NCI-H446 treated with DMSO at 0.1 percent for 48 hours (cell line): ENCODE measurements around the gene ALOXE3.
A peak's percentile ranks its signal among the peaks of the same experiment; 100 is the strongest.

ENCODE experiments used
- DNase-seq: peaks from one replicate; lab custom pipeline; 2025; lab: John Stamatoyannopoulos, UW

The ALOXE3 gene

DNA sequence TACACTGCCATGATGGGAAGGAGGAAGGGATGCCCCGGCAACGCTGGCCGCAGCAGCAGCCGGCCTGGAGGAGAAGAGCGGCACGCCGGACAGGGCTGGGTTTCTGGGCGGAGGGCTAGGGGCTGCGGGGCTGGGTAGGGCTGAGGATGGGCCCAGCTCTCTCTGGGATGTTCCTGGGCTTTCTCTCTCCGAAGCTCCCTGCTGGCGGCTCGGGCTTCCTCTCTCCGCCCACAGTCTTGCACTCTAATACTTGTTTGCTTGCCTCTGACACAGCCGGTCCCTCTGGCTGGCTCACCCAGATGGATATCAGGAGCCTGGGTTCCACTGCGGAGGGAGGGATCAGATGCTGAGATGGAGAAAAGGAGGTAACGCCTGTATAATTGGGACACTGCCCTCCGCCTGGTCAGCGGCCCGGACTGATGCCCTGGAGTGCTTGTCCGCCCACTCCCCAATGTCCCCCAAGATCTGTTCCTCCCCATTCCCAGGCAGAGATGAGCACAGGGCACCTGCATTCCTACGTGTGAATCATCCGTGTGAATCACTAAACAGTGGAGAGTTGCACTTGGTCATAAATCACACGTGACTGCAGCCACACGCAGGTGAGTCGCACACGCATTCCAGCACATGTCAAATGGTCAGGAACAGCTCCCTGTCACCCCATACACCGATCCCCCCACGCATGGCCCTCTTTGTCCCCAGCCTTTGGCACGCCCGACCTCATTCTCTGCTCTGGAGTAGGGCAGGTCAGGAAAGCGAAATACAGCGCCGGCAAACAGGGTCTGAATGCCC, at the start of gene ALOXE3:
Gene ALOXE3, minus strand, starts transcription at position 535 of the 789 bp plus-strand sequence. Its CDS starts 524 bp downstream, at position 11.
- no peak for DNase-seq

DNA sequence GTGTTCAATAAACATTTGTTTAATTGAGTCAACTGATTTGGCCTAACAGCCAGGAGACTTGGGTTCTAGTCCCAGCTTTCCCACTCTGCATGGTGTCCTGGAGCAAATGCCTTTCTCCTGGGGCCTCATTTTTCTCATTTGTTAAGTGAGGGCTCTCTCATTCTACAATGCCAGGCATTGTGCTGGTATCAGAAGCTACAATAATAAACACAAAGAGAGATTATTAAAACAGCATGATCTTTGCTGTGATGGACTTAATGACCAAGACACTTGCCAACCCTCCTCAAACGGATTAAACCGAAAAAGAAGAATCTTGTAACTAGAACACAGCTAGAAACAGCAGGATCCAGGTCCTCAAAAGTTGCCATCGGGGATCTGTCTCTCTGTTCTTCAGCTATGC, 49.2 kb upstream of the ALOXE3 start:
- DNase-seq = no peak

DNA sequence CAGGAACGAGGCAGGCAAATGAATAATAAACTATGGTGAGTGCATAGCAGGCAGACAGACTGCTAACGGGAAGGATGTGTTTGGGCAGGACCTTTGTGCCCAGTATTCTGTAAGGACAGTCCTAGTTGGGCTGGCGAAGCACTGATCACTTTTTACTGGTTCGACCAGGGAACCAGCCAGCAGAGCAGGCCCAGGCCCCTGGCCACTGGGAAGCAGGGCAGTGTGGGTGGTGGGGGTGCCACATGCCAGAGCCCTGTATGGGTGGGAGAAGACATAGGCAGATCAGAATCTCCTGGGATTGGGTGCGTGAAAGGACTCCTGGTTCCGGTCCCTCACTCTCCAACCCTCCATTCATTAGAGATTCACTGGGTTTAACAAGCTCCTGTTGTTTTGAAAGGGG, 48.4 kb upstream of the ALOXE3 start:
- DNase-seq = no peak

DNA sequence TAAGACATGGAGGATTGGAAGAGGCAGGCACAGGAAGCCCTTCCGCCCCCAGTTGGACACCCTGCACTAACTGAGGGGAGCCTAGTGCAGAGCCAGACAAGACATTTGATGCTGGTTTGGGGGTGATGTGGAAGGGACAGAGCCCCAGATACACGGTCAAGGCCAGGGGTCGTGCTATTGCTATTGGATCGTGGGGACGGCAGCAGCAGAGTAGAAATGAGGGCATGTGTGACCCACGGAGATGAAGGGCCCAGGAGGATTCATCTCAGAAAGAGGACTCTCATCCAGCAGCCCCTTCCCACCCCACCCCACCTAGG, 46.5 kb upstream of the ALOXE3 start:
- no peak for DNase-seq

DNA sequence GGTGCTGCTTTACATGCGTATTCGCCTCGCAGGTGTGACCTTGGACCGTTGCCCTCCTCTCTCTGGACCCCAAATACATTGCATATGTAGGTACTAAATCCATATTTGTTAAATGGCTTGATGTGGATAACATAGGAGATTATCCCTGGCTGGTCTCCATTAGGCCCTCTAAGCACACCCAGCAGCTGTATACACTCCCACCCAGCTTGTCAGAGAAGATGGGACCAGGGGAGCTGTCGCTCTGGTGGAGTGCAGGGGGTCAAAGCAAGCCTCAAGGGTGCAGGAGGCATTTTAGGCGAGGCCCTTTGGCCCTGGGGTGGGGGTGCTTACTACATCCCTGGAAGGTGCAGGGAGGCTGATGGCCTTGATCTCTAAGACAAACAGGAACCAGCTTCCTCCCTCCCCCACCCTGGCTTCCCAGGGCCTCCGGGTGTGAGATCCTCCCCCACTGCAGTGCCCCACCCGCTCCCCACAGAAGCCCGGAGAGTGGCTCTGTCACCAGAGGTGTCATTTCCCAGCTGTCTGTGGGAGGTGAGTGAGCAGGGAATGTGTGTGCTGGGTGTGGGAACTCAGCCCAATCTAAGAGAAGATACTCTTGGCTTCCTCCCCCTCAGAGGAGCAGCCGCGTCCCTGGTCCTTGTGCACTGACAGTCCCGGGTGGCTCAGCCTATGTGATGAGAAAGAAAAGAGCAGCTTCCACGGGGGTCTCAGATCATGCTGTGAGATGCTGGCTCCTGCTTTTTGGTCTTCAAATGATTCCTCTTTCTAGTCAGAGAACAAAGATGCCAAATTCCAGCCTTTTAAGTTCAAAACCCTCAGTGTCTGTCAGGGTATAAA, 45.9 kb upstream of the ALOXE3 start:
- no peak for DNase-seq

DNA sequence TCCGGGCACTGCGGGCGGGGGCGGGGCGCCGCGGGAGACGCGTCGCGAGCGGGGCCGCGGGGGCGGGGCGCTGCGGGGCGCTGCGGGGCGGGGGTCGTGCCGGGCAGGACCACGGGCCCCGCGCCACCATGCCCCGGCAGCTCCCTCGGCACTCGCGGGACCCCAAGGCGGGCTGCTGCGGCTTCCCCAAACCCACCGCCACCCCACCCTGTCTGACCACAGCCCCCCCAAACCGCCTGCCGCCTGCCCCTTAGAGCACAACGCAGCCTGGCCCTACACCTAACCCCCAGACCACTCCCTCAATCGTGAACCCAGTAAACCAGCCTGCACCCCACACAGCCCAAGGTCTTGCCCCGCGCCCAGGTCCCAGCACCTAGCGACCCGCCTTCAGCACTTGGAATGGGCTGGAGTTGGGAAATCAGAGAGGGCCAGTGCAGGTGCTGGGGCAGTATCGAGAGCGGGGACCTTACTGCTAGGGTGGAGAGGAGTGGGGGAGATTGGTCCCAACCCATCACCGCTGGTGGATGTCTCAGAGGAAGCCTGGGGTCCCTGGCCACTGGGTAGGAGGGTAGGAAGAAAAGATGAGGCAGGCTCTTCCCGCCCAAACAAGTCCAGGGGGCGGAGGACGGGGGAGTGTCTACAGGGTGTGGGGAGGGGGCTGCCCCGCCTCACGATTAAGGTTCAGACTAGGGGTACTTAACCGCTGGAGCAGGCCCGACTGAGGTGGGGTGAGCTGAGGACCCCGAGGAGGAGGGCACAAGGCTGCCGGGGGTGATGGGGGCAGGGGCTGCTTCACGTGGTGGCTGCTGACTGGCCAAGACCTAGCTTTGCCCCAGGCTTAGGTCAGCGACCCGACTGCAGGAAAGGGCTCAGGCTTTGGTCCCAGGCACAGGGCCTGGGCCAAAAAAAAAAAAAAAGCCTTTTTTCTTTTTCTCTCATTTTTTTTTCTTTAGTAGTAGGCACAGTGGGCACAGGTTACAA, 45.0 kb upstream of the ALOXE3 start:
- DNase-seq = peak; percentile 30

DNA sequence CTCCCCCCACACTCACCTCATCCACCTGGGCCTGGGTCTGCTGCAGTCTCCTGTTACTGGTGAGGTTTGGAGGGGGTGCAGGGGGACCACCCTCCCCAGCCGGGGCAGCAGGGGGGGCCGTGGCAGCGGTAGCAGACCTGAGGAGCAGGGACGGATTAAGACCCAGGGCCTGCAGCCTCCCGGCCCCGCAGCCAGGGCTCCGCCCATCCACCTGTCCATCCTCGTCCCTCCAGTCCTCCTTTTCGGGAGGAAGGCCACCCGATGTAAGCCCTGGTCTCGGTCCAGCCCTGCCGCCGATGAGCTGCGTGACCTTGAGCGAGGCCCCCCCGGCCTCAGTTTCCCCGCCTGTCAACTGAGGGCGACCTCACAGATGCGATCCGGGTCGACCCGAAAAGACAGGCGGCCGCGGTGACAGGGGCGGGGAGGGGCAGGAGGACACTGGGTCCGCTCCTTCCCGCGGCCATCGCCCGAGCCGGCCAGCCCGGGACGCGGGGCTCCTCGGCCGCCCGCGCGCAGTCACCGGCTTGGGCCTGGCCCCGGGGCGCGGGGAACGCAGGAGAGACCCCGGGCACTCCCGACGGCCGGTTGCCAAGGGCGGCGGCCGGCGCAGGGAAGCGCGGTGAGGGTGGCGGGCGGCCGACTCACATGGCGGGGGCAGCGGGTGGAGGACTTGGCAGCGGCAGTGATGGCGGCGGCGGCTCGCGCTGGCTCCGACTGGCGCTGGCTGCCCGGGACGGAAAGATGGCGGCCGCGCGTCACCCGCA, 44.1 kb upstream of the ALOXE3 start, which contains the start of gene VAMP2:
Gene VAMP2, minus strand, starts transcription at position 716 of the 764 bp plus-strand sequence. Its CDS starts 69 bp downstream, at position 647.
- DNase-seq = no peak

DNA sequence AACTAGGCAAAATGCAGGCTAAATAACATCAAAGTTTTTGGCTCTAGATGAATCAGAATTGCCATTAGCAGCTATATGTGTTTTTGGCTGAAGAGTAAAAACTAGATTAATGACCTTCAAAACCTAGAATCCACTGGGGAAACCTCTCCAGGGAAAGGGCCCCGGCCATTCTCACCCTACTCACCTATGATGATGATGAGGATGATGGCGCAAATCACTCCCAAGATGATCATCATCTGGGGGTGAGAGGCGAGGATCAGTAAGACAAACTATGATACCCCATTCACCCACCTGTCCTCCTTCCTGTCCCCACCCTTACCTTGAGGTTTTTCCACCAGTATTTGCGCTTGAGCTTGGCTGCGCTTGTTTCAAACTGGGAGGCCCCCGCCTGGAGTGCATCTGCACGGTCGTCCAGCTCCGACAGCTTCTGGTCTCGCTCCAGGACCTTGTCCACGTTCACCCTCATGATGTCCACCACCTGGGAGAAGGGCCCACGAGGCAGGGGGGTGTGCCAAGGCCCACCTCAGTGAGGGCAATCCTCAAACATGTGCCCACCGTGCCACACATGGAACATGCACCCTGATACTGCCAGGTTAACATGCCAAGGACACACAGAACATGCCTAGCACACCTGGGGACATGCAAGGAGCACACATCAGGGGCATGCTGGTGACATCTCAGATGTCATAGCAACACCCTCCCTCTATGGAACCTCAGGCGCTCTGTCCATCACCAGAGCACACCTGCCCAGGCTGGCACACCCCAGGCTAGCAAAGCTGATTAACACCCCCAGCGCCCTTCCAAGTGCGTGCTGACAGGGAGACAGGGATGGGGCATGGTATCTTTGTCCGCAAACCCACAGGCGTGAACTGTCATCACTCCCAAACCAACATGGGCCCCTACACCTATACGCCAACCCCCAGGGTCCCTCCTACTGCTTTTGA, 43.2 kb upstream of the ALOXE3 start:
- no peak for DNase-seq

DNA sequence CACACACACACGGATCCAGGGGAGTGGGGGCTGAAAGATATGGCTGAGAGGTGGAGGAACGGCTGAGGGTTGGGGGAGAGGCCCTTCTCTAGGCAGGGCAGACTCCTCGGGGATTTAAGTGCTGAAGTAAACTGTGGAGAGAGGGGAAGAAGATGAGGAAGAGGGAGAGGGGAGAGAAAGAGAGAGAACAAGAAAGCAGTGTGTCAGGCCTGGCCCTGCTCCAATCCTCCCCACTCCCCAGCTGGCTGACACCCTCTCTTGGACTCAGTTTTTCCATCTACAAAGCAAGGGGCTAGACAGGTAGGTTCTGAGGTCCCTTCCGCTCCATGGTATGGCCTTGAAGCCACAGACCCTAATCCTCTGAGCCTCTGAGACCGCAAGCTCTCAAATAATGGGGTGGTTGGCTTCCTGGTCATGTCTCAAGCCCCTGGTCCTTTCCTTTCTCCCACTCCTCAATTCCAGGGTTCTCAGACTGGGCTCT, 42.5 kb upstream of the ALOXE3 start:
- no peak for DNase-seq

DNA sequence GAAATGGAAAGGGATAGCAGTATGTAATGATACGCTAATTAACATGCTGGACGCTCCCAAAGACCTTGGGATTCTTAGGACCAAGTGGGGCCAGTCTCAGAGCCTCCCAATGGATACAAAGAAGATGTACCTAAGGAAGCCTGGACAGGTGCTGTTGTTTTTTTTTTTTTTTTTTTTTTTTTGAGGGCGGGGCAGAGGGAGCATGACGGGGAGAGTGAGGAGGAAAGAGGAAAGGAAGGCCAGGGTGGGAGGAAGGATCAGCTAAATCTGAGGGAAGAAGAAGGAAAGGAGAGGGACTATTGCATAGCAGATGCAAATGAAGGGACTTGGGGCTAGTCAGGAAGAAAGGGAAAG, 41.9 kb upstream of the ALOXE3 start:
- no peak for DNase-seq

DNA sequence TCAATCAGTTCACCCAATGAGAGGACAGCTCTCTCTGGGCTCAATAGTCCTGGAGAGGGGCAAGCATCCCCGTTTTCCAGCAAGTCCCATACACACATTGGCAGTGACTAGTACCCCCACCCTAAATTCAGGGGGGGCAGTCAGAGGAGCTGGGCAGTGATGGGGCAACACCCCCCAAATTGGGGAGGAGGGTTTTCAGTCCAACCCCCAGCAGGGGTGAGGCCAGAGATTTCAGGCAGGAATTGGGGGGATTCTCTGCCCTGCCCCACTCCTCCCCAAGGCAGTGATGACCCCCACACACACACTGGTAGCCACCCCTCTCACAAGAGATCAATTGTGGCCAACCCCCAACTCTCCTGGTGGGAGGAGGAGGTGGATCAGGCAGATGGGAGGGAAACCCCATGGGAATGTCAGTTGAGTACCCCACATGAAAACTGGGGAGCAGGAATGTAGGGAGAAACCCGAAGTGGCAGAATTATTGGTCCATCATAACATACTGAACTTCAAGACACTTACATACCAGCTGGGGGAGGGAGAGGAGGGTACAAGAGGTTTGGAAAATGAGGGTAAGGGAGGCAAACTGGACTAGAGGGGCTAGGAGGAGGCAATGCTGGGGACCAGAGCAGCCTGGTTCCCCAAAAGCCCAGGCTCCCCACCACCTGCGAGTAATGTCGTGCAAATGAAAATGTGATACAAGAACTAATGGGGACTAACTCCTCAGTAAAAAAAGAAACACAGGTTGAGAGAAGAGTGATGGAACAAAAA, 41.3 kb upstream of the ALOXE3 start:
- DNase-seq = no peak

DNA sequence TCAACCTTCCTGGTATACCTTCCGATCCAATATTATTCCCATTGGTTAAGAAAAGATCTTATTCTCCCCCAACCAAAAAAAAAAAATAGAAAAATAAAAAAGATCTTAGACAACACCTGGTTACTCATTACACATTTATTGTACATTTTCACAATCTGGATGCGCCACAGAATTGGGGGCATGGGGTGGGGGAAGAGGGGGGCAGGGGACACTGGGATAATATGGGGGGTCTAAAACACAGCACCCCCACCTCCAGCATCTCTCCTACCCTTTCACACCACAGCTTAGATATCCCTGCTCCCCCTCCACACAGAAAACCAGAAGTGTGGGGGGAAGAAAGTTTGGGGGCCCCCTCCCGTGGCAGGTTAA, 40.7 kb upstream of the ALOXE3 start:
- DNase-seq = no peak

DNA sequence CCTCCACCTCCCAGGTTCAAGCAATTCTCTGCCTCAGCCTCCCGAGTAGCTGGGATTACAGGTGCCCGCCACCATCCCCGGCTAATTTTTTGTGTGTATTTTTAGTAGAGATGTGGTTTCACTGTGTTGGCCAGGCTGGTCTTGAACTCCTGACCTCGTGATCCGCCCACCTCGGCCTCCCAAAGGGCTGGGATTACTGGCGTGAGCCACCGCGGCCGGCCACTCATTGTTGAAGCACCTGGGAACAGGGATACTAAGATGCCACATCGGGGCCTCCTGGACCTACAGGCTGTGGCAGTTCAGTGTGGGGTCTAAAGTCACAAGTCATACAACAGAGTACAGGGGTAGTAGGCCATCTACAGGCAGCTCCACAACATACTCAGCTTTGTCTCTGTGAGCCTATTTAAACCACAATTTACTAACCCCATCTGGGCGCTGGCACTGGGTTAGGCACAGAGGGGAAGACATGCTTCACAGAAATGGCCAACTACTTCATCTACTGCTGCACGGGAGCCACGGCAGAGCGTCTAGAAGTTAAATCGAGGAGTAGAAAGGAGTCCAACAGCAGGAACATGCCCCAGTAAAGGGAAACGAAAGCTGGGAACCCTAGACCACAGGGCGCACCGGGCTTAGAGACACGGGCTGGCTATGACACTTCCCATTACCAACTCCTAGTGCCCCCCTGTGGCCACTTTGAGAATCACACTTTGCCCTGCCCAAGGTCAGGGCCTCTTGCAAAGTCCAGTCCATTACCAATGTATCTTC, 40.1 kb upstream of the ALOXE3 start:
- peak; percentile 63 for DNase-seq

DNA sequence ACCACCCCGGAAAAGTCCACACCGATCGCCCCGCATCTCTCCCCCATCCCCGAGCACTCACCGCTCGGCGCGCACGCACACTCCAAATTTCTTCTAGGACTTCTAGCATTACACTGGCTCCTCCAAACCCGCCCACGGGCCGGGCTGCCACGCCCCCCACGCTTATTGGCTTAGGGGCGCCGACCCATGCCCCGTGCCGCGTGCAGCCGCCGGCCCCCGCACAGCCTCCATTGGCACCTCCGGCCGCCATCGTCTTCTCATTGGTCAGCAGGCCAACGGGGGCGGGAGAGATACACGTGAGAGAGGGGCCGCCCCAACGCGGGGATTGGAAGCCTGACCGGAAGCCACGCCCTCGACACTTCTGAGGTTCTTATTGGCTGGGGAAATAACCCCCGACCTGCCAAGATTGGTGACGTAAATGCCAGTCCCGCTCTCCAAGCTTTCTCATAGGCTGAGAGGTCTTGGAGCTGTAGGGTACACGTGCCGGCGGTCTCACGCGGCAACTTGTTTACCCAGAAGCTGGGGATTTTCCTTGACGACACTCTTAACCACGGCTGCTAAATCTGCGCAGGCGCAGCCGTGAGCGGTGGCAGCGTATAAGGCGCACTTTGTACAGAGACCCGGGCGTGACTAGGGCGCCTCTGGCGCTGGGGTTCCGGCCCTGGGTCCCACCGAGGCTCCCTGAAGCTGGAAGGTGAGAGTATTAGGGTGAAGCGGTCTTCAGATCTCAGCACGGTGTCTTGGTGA, 38.1 kb upstream of the ALOXE3 start:
- peak; percentile 100 for DNase-seq

DNA sequence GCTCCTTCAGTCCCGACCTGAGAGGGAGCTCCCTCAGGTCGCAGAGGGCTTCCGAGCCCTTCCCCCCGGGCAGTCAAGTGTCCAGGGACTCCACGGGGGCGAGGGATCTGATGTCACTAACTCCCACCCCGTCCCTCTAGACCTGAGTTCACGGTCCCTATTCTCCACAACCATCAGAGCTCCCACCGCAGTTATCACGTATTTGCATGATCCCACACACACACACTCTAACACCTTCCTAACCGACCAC, 37.6 kb upstream of the ALOXE3 start:
- no peak for DNase-seq

DNA sequence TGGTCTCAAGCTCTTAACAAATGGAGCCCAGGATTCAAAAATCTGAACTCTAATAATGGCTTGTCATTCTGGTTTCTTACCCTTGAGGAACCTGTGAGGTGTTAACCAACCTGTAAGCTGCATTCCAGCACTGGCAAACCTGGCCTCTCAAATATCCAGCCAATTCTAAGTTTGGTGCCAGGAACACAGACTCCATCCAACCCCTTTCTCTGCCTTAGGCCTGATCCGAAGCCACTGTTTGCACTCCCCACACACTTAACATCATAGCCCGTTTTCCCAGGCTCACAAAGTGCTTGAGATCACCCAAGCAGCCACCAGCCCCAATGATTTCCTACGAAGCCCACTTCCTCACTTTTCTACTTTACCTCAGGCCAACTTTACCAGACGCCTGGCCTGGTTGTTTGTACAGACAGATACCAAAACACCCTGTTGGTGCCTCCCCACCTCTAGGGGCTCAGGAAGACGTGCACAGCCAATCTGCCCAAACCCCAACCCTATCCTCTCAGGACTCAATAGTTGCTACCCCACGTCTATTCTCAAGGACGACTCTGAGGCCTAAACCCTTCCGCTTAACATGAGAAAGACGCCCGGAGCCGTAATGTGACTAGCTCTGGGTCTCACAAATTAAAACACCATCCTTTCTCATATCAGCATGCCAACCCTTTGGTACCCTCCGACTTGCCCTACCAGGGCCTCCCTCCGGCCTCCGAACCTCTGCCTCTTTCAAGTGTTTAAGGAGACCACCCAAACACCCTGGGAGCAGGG, 37.1 kb upstream of the ALOXE3 start:
- no peak for DNase-seq

DNA sequence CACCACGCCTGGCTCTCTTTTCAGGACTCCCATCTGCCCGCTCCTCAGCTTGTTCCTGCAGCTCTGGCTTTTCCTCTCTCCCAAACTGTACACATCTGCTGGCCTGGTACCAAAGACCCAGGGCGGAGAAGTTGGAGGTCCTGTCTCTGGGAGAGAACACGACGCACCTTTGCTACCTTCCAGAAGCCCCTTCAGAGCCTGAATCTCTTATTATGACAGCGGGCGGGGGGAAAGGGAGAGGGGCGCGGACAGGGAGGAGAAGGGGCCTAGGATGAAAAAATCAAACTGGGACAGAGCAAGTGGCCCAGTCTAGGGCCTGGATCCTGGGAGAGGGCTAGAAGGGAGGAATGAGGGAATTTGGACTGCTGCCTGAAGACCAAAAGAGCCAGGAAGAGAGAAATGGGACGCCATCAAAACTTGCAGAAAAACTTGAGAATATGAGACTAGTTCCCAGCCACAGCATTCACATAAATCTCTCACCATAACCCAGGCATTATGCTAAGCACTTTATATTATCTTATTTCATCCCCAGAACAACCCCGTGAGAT, 36.4 kb upstream of the ALOXE3 start:
- no peak for DNase-seq
